Measurements from ENCODE around the gene HSF5. TPM values are rescaled to one million over a fixed set of nuclear protein-coding genes. Genes with fewer than 3 reads are reported as not detected.

HSF5 gene
- total and polyA plus RNA-seq, 2 of the 13 experiments (the other 11 are each of a cell fraction or from before 2014, with no cell fraction given), result not detected

GRCh38 chr17:58517928-58518609 is 29.9 kb upstream of the HSF5 start (continued):
- TF ChIP-seq ZNF598 (CRISPR knock-in tag; IDR thresholded peaks at IDR 0.05; ENCODE audit: borderline replicate concordance) (no peak; the same call in 1 of the 2 replicates), POLR2AphosphoS5 (IDR thresholded peaks at IDR 0.05; ENCODE audit: low read depth, low read length) (peak; percentile 66; the same call in 1 of the 2 replicates), FOSL2 (CRISPR knock-in tag; IDR thresholded peaks at IDR 0.05) (no peak), ZNF800 (CRISPR knock-in tag; IDR thresholded peaks at IDR 0.05) (no peak), HCFC1 (IDR thresholded peaks at IDR 0.05; ENCODE audit: low read depth, low read length) (peak; percentile 64; the same call in 1 of the 2 replicates), ASH2L (IDR thresholded peaks at IDR 0.05; ENCODE audit: insufficient read length, low read depth, low read length) (peak; percentile 92), TIGD3 (CRISPR knock-in tag; IDR thresholded peaks at IDR 0.05; ENCODE audit: borderline replicate concordance) (no peak; the same call in 1 of the 2 replicates), CREBL2 (CRISPR knock-in tag; IDR thresholded peaks at IDR 0.05; ENCODE audit: borderline replicate concordance) (no peak; the same call in 1 of the 2 replicates), RFX3 (CRISPR knock-in tag; IDR thresholded peaks at IDR 0.05) (peak; percentile 10; the same call in 1 of the 2 replicates), GTF2F1 (IDR thresholded peaks at IDR 0.05; ENCODE audit: low read length) (no peak), SMAD3 (CRISPR knock-in tag; IDR thresholded peaks at IDR 0.05) (peak; percentile 31; the same call in 1 of the 2 replicates), THYN1 (CRISPR knock-in tag; IDR thresholded peaks at IDR 0.05; ENCODE audit: borderline replicate concordance, low read depth) (0 out of 2 replicates have a peak, but pooled peaks have one; percentile 1), FOXM1 (CRISPR knock-in tag; IDR thresholded peaks at IDR 0.05) (no peak), TOPORS (CRISPR knock-in tag; IDR thresholded peaks at IDR 0.05) (no peak), PAX8 (CRISPR knock-in tag; IDR thresholded peaks at IDR 0.05; ENCODE audit: borderline replicate concordance) (no peak), DPF2 (CRISPR knock-in tag; IDR thresholded peaks at IDR 0.05; ENCODE audit: borderline replicate concordance, low read depth) (no peak), HMGA1 (CRISPR knock-in tag; conservative IDR thresholded peaks at IDR 0.05) (no peak)
- TF ChIP-seq, protein P1, sequence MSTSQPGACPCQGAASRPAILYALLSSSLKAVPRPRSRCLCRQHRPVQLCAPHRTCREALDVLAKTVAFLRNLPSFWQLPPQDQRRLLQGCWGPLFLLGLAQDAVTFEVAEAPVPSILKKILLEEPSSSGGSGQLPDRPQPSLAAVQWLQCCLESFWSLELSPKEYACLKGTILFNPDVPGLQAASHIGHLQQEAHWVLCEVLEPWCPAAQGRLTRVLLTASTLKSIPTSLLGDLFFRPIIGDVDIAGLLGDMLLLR (CRISPR knock-in tag; IDR thresholded peaks at IDR 0.05), result no peak; the same call in 1 of the 2 replicates
- TF ChIP-seq, protein P2, sequence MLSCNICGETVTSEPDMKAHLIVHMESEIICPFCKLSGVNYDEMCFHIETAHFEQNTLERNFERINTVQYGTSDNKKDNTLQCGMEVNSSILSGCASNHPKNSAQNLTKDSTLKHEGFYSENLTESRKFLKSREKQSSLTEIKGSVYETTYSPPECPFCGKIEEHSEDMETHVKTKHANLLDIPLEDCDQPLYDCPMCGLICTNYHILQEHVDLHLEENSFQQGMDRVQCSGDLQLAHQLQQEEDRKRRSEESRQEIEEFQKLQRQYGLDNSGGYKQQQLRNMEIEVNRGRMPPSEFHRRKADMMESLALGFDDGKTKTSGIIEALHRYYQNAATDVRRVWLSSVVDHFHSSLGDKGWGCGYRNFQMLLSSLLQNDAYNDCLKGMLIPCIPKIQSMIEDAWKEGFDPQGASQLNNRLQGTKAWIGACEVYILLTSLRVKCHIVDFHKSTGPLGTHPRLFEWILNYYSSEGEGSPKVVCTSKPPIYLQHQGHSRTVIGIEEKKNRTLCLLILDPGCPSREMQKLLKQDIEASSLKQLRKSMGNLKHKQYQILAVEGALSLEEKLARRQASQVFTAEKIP (CRISPR knock-in tag; IDR thresholded peaks at IDR 0.05; ENCODE audit: borderline replicate concordance), result no peak
- TF ChIP-seq, protein P3, sequence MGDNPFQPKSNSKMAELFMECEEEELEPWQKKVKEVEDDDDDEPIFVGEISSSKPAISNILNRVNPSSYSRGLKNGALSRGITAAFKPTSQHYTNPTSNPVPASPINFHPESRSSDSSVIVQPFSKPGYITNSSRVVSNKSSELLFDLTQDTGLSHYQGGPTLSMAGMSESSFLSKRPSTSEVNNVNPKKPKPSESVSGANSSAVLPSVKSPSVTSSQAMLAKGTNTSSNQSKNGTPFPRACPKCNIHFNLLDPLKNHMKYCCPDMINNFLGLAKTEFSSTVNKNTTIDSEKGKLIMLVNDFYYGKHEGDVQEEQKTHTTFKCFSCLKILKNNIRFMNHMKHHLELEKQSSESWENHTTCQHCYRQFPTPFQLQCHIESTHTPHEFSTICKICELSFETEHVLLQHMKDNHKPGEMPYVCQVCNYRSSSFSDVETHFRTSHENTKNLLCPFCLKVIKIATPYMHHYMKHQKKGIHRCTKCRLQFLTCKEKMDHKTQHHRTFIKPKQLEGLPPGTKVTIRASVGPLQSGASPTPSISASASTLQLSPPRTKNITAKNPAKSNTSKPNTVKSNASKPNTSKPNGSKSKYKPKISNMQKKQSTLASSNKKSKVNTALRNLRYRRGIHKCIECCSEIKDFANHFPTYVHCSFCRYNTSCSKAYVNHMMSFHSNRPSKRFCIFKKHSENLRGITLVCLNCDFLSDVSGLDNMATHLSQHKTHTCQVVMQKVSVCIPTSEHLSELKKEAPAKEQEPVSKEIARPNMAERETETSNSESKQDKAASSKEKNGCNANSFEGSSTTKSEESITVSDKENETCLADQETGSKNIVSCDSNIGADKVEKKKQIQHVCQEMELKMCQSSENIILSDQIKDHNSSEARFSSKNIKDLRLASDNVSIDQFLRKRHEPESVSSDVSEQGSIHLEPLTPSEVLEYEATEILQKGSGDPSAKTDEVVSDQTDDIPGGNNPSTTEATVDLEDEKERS (CRISPR knock-in tag; IDR thresholded peaks at IDR 0.05), result no peak

Measured in HepG2 (cell line).